ENCODE measurements around the gene PHKA1. TPM values are rescaled to one million over a fixed set of nuclear protein-coding genes. Genes with fewer than 3 reads are reported as not detected.

The PHKA1 gene
- 5.3 and 6.5 TPM in 2 replicates for total RNA-seq

DNA sequence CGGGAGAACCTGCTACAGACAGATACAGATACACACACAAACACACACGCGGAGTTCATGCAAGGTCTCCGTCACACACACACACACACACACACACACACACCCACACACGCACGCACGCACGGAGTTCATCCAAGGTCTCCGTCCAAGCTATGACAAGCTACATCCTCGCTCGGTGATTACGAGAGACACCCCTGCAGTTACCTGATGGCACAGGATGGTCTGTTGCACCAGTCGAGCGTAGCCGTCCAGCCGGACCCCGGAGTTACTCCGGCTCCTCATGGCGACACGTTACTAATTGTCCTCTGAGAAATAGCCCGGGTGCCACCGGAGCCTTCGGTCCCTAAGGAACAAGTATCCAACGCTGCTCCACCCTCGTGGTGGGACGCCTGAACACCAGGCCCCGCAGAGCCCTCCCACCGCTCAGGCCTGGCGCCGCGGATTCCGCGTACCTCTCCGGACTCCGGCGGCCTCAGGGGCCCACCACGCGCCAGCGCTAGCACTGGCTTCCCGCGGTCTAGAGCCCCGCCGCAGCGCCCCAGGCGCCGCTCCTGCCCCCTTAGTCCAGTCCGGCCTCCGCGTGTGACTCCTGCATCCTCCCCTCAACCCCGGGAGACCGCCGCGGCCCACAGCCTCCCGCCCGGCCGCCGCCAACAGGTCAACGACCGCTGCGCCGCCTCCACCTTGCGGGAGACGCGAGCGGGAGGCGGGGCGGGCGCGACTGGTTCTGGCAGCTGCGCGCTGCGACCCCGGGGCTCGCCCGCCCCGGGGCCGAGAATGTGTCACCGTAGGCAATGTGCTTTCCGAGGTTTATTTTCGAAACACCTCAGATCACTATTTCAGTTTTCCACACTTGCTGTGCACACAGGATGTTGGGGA is at the start of gene PHKA1:
Gene PHKA1, minus strand, starts transcription at position 708 of the 879 bp plus-strand sequence. Its CDS starts 426 bp downstream, at position 282.

DNA sequence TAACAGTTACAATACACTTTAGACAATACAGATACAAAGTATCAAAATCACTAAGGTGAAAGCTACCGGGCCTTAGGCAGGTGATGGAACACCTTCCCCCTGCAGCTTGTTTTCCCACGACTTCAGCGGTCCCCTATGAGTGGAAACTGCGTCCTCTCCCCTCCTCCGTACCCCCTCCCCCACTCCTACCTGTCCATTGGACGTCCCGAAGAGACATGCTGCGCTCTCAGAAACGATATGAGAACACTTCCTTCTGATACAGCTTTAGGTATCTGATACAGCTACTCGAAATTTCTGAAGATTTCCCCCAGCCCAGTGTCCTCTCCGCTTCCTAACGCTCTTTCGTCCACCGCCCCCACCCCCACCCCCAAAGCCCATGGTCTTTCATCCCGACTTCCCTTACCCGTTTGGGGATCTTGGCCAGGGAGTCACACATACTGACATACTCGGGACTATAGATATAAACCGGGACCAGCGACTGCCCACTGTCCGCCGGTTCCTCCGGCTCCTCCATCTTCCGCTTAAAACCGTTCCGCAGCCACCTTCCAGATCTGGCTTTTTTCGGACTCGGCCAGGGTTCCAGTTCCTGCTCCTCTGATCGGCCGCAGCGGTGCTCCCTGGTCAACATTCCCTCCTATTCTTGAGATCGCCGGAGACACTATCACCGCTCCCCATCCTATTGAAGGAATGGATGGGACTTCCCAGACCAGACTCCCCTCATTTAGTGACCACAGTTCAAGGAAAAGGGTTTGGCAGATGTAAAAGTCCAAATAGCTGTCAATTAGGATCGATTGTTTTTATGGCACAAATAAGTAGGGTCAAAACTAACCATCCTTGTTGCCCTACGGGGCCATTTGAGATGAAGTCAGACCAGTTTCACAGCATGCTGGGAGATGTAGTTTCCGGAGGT is 141.6 kb downstream of the PHKA1 start, which contains the start of gene HDAC8:
Gene HDAC8, minus strand, starts transcription at position 596 of the 910 bp plus-strand sequence. Its CDS starts 82 bp downstream, at position 514.

Other genes with a start within 250 kb of the PHKA1 start
- 17.2 and 23.5 TPM in 2 replicates for gene HDAC8, start 141.5 kb downstream of the PHKA1 start, total RNA-seq
- not detected in 2 replicates for gene DMRTC1B, start 62.6 kb upstream of the PHKA1 start, total RNA-seq
- gene FAM236B, start 68.4 kb upstream of the PHKA1 start, total RNA-seq = not detected in 2 replicates
- not detected in 2 replicates for gene FAM236D, start 93.9 kb upstream of the PHKA1 start, total RNA-seq
- not detected in 2 replicates for gene FAM236C, start 198.3 kb upstream of the PHKA1 start, total RNA-seq
- not detected in 2 replicates for gene FAM236A, start 223.9 kb upstream of the PHKA1 start, total RNA-seq
- not detected in 2 replicates for gene DMRTC1, start 229.5 kb upstream of the PHKA1 start, total RNA-seq

Data from epithelial cell of alveolus of lung (primary cell).